Colonic mucosa (tissue), 4 donors: ENCODE measurements around the gene PTGES2. TPM values are rescaled to one million over a fixed set of nuclear protein-coding genes. Genes with fewer than 3 reads are reported as not detected.

Experiments
- DNase-seq: peaks from one replicate; pipeline ENCODE4 v3.0.0-alpha.2; 2020
- H3K27ac ChIP-seq: fragments of 200-600 bp; one replicate; pipeline ENCODE4 v1.8.0; 2021
- H3K27me3 ChIP-seq: fragments of 200-600 bp; one replicate; pipeline ENCODE4 v1.8.0; 2021
- H3K36me3 ChIP-seq: fragments of 200-600 bp; one replicate; pipeline ENCODE4 v1.8.0; 2021
- H3K4me1 ChIP-seq: fragments of 200-600 bp; one replicate; pipeline ENCODE4 v1.8.0; 2021; ENCODE audit warnings: mild to moderate bottlenecking
- H3K4me3 ChIP-seq: fragments of 200-600 bp; one replicate; pipeline ENCODE4 v1.8.0; 2021
- H3K9ac ChIP-seq, 2 donors: one replicate each; pipeline ENCODE4 v1.7.0; 2013; ENCODE audit warnings: control low read depth in 2 of 2, low read depth in 2 of 2, low read length in 2 of 2
- H3K9me3 ChIP-seq: fragments of 200-600 bp; one replicate; pipeline ENCODE4 v1.8.0; 2021
- intact Hi-C: fragments of 100-400 bp; cut with DNase I; formaldehyde crosslinking; loops from one replicate; pipeline ENCODE4 v1.14.1; 2022
- total RNA-seq, 2 donors: library from RNA; stranded (reverse); fragmentation: NEBNext Ultra II Directional in 1 of 2; extraction: Animal tissue kit (Norgen Biotek cat#: 25700) in 1 of 2; gene quantifications; one replicate each; pipeline ENCODE4 v1.2.1, GENCODE V29; 2021
- TF ChIP-seq, protein P1 (sequence below): fragments of 200-600 bp; IDR thresholded peaks from one replicate; pipeline ENCODE4 v1.8.0; 2022; ENCODE audit warnings: antibody characterized with exemption, mild to moderate bottlenecking
- donor health status: healthy.
- donor health status: DM: no; HTN: no; CAD: no.
- donor health status: DM: no; HTN: no; CAD: no.

The PTGES2 gene
- total RNA-seq, 2 donors from 2014 or later = 93.7 to 142 TPM

DNA sequence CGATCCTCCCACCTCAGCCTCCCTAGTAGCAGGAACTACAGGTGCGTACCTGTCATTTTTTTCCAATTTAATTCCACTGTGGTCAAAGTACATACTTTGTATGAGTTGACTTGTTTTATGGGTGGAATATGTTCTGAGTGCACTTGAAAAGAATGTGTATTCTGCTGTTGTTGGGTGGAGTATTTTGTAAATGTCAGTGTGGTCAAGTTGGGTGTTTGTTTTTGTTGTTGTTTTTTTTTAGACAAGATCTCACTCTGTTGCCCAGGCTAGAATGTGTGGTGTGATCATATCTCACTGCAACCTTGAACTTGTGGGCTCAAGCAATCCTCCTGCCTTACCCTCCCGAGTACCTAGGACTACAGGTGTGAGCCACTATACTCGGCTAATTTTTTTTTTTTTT is 41.6 kb downstream of the PTGES2 start:
- no peaks in the 10 kb centered on the region for H3K9me3 ChIP-seq
- TF ChIP-seq, protein P1, sequence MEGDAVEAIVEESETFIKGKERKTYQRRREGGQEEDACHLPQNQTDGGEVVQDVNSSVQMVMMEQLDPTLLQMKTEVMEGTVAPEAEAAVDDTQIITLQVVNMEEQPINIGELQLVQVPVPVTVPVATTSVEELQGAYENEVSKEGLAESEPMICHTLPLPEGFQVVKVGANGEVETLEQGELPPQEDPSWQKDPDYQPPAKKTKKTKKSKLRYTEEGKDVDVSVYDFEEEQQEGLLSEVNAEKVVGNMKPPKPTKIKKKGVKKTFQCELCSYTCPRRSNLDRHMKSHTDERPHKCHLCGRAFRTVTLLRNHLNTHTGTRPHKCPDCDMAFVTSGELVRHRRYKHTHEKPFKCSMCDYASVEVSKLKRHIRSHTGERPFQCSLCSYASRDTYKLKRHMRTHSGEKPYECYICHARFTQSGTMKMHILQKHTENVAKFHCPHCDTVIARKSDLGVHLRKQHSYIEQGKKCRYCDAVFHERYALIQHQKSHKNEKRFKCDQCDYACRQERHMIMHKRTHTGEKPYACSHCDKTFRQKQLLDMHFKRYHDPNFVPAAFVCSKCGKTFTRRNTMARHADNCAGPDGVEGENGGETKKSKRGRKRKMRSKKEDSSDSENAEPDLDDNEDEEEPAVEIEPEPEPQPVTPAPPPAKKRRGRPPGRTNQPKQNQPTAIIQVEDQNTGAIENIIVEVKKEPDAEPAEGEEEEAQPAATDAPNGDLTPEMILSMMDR = no peak
- DNase-seq = no peak
- peaks cover 6% of the 10 kb centered on the region for H3K4me1 ChIP-seq
- H3K27me3 ChIP-seq = no peaks in the 10 kb centered on the region
- H3K36me3 ChIP-seq = no peaks in the 10 kb centered on the region
- intact Hi-C loops = no loop called here
- H3K27ac ChIP-seq = no peak overlapping the region
- no peak overlapping the region for H3K9ac ChIP-seq
- no peak overlapping the region for H3K4me3 ChIP-seq

DNA sequence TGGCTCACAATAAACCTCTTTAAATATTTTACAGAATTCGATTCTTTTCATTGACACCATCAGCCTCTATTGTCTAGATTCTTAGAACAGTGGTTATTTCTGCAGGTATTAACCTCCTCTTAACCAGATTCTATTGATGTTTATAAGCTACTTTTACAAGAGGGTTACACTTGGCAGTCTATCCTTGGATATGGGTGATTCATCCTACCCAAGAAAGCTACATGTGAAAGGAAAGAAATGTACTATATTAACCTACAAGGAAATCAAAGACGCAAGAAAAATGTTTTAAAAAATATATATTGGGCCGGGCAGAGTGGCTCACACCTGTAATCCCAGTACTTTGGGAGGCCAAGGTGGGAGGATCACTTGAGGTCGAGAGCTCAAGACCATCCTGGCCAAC is 42.8 kb downstream of the PTGES2 start:
- no peaks in the 10 kb centered on the region for H3K36me3 ChIP-seq
- intact Hi-C loops = no loop called here
- H3K9me3 ChIP-seq = no peaks in the 10 kb centered on the region
- no peak overlapping the region for H3K27ac ChIP-seq
- H3K9ac ChIP-seq = no peak overlapping the region
- DNase-seq = no peak
- TF ChIP-seq, protein P1 = no peak
- no peak overlapping the region for H3K4me3 ChIP-seq
- H3K27me3 ChIP-seq = no peaks in the 10 kb centered on the region
- H3K4me1 ChIP-seq = peaks cover 6% of the 10 kb centered on the region

DNA sequence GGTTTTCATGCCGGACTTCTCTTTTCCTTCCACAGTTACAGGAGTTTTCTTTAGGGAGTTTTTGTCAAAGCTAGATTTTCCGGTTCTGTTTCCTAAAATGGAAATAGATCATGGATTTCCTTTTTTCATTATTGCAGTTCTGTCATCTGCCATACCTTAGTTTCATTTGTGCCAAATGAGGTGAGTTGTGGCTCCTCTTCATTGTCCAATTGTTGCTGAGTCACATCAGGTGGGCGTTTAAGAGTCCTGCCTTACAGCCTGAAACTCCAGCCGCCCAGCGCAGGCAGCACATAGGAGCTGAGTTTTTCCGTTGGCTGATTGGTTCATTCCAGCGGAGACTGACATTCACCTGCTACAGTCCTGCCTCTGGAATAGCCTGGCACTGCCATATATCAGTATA is 45.4 kb downstream of the PTGES2 start:
- no peak for DNase-seq
- Histone ChIP-seq H3K36me3 (no peaks in the 10 kb centered on the region), H3K4me1 (peaks cover 3% of the 10 kb centered on the region), H3K27ac (no peak overlapping the region), H3K9ac (peak overlapping the region in 1 of 2 donors; percentile 29), H3K4me3 (no peak overlapping the region), H3K27me3 (no peaks in the 10 kb centered on the region), H3K9me3 (no peaks in the 10 kb centered on the region)
- TF ChIP-seq, protein P1 = no peak
- intact Hi-C loops = no loop called here

DNA sequence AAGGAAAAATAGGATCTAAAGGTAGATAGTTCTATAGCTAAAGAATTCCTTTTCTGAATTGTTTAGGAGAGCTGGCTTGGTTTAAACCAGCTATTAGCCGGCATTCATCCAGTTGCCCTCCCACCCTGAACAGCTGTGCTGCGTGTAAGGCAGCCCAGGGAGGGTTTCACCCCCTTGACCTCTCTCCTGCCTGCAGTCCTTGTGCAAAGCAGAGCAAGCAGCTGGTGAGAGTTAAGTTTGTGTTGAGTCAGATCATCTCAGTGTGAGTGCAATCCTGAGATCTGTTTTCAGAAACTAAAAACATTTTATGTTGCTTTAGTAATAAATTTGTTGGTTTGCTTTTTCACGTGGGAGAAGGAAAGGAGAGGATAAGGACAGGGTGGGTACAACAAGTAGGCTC is 46.5 kb downstream of the PTGES2 start:
- Histone ChIP-seq H3K36me3 (no peaks in the 10 kb centered on the region), H3K9ac (no peak overlapping the region), H3K4me3 (no peak overlapping the region), H3K27ac (peak overlapping the region; percentile 34), H3K27me3 (no peaks in the 10 kb centered on the region), H3K4me1 (peaks cover 3% of the 10 kb centered on the region), H3K9me3 (no peaks in the 10 kb centered on the region)
- TF ChIP-seq, protein P1 = no peak
- no peak for DNase-seq
- intact Hi-C loops = no loop called here

DNA sequence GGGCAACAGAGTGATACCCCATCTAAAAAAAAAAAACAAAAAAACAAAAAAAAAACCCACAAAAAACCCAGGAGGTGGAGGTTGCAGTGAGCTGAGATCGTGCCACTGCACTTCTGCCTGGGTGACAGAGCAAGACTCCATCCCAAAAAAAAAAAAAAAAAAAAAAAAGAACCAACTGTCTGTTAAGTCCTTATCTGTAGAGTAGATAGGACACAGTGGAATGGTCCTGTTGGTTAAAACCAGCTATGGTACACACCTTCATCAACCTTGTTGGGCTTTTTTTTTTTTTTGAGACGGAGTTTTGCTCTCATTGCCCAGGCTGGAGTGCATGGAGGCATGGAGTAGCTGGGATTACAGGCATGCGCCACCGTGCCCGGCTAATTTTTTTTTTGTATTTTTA is 47.3 kb downstream of the PTGES2 start:
- Histone ChIP-seq H3K27ac (peak overlapping the region; percentile 34), H3K9ac (no peak overlapping the region), H3K27me3 (no peaks in the 10 kb centered on the region), H3K9me3 (no peaks in the 10 kb centered on the region), H3K36me3 (no peaks in the 10 kb centered on the region), H3K4me3 (no peak overlapping the region), H3K4me1 (peaks cover 3% of the 10 kb centered on the region)
- intact Hi-C loops = no loop called here
- TF ChIP-seq, protein P1 = no peak
- no peak for DNase-seq
